Activated CD4-positive, alpha-beta T cell treated with anti-CD3 and anti-CD28 coated beads, Interleukin-2, amount 10 ng/mL, durations not matched to agents 7 days and 5 days (primary cell): ENCODE data around the gene RGS21. TPM values are rescaled to one million over a fixed set of nuclear protein-coding genes. Genes with fewer than 3 reads are reported as not detected.

Experiments used
- CTCF ChIA-PET: fragments of 350-600 bp; sonication (Branson Sonifier 250); formaldehyde crosslinking; loops from one replicate; lab custom pipeline; 2021; ENCODE audit warnings: antibody characterized with exemption; lab: Charles Lee
- POLR2A ChIA-PET: fragments of 350-600 bp; sonication (Branson Sonifier 250); formaldehyde crosslinking; loops from one replicate; lab custom pipeline; 2021; ENCODE audit warnings: antibody characterized with exemption; lab: Charles Lee
- DNase-seq: peaks from one replicate; pipeline ENCODE4 v3.0.0-alpha.2; 2020
- H3K27ac Mint-ChIP-seq: one replicate; pipeline ENCODE4 v1.8.0; 2021; ENCODE audit warnings: mild to moderate bottlenecking, moderate library complexity, mixed read lengths
- H3K27me3 Mint-ChIP-seq: one replicate; pipeline ENCODE4 v1.8.0; 2021; ENCODE audit warnings: mixed read lengths
- H3K36me3 Mint-ChIP-seq: one replicate; pipeline ENCODE4 v1.8.0; 2021; ENCODE audit warnings: low read depth, mixed read lengths
- H3K4me1 Mint-ChIP-seq: one replicate; pipeline ENCODE4 v1.8.0; 2021; ENCODE audit warnings: mixed read lengths
- H3K4me3 Mint-ChIP-seq: one replicate; pipeline ENCODE4 v1.8.0; 2021; ENCODE audit warnings: mild to moderate bottlenecking, moderate library complexity, mixed read lengths
- H3K9me3 Mint-ChIP-seq: one replicate; pipeline ENCODE4 v1.8.0; 2021; ENCODE audit warnings: mixed read lengths
- total RNA-seq, 2 experiments: library from RNA; stranded (reverse); gene quantifications; one replicate each; pipeline ENCODE4 v1.2.3, GENCODE V29; 2021

The RGS21 gene
- total RNA-seq, 2 experiments from 2014 or later: not detected

DNA sequence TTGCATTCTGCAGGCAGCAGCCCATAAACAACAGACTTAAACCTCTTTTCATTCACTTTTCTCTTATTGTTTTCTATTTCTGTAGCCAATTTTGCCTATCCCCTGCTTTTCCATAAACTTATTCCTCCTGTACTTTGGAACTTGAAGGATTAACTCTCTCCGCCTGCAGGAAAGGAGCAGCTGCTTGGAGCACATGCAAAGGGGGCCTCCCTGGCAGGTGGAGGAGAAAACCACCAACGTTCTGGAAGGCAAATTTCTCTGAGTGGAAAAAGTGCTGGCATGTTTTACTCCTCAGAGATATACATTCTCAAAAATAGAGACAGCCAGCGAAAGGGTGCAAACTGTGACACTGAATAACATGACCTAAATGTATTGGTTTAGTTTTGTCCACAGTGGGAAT is 33.6 kb downstream of the RGS21 start:
- POLR2A ChIA-PET: no interaction called here

DNA sequence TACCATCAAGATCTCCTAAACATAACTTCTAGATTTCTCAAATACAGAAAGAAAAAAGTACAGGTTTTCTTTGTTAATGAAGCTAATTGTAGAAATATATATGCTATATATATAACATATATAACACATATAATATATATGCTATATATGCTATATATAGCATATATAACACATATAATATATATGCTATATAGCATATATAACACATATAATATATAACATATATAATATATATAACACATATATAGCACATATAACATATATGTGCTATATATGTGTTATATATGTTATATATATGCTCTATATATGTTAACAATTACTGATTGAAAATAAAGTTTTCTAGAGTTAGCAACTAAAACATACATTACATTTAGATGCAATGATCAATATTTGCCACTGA is 34.8 kb downstream of the RGS21 start:
- H3K9me3 Mint-ChIP-seq: no peaks in the 10 kb centered on the region
- ChIA-PET POLR2A (no interaction called here), CTCF (no interaction called here)
- no peak overlapping the region for H3K27ac Mint-ChIP-seq
- no peak overlapping the region for H3K4me3 Mint-ChIP-seq
- DNase-seq: no peak
- H3K36me3 Mint-ChIP-seq: no peaks in the 10 kb centered on the region
- H3K27me3 Mint-ChIP-seq: no peaks in the 10 kb centered on the region
- no peaks in the 10 kb centered on the region for H3K4me1 Mint-ChIP-seq

More for the DNA sequence above, 33.6 kb downstream of the RGS21 start:
- no peak overlapping the region for H3K4me3 Mint-ChIP-seq
- H3K4me1 Mint-ChIP-seq: no peaks in the 10 kb centered on the region
- no peaks in the 10 kb centered on the region for H3K27me3 Mint-ChIP-seq
- H3K36me3 Mint-ChIP-seq: no peaks in the 10 kb centered on the region
- H3K9me3 Mint-ChIP-seq: no peaks in the 10 kb centered on the region
- no peak overlapping the region for H3K27ac Mint-ChIP-seq
- CTCF ChIA-PET: no interaction called here
- no peak for DNase-seq

DNA sequence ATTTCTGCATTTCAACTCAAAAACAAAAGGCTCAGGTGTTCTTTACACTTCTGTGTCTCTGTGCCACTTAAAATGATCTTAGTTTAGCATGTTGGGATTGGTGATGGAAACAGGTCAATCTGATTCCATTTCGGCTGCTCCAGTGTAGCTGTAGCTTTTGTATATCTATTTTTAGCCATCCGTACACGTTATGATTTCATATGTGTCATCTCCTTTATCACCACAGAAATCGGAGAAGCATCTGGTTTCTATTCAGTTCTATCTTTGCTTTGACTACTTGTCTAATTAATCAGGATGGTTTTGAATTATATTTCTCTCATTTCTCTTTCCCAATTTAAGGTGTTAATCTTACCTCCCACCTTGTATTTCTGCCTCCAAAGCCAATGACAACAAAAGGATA is 41.1 kb downstream of the RGS21 start:
- Mint-ChIP-seq H3K27ac (no peak overlapping the region), H3K27me3 (no peaks in the 10 kb centered on the region), H3K4me1 (no peaks in the 10 kb centered on the region), H3K9me3 (no peaks in the 10 kb centered on the region), H3K4me3 (no peak overlapping the region), H3K36me3 (no peaks in the 10 kb centered on the region)
- ChIA-PET POLR2A (no interaction called here), CTCF (no interaction called here)
- no peak for DNase-seq

DNA sequence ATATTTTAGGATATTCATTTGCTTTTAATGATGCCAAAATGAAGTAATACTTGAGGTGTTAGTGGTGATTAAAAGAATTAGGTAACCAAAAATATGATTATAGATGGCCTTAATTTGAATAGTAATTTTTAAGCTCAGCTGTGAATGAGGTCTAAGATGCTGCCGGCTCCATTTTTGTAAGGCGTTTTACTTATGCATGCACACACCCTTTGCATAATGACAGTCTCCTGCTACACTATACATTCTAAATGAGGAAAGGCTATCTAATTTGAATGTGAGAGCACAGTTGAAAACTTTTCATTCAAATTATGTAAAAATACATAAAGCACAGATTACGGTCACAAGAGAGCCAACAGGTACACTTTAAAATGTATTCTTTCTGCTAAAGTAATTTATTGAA is 41.6 kb downstream of the RGS21 start:
- Mint-ChIP-seq H3K27ac (no peak overlapping the region), H3K9me3 (no peaks in the 10 kb centered on the region), H3K27me3 (no peaks in the 10 kb centered on the region), H3K4me3 (no peak overlapping the region), H3K4me1 (no peaks in the 10 kb centered on the region), H3K36me3 (no peaks in the 10 kb centered on the region)
- DNase-seq: no peak
- ChIA-PET CTCF (no interaction called here), POLR2A (no interaction called here)

DNA sequence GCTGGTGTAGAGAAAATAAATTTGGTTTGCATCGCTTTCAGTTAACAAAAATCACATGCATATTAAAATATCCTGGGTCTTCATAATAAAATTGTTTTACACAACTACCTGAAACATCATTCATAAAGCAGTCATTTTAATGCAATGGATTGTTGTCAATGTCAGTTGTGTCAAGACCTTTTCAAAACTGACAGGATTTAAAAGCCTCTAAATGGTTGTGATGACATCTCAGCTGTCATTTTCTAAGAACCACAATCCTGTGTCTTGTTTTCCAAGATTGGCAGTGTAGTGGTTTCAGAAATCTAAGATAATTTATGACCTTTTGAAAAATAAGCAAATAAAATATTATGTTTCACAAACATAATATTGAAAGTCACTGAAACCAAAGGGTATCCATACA is 42.0 kb downstream of the RGS21 start:
- POLR2A ChIA-PET: no interaction called here
- Mint-ChIP-seq H3K27ac (no peak overlapping the region), H3K9me3 (no peaks in the 10 kb centered on the region)

DNA sequence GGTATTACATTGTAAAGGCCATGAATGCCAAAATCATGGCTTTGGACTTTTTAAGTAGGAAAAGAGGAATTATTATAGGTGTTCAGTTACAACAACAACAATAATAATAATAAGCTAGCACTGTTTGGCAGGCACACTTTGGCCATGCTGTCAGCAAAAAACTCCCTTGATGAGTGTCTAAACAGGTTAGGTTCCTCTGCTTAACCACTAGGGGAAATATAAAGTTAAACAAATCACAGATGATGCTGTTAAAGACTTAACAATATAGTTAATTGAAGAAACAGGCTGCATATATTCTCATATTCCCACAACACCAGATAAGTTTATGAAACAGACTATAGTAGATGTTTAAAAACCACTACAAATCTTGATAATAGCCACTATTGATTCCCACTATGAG is 46.4 kb downstream of the RGS21 start:
- no peak overlapping the region for H3K4me3 Mint-ChIP-seq
- POLR2A ChIA-PET: no interaction called here
- no peaks in the 10 kb centered on the region for H3K4me1 Mint-ChIP-seq
- H3K27ac Mint-ChIP-seq: no peak overlapping the region
- no peaks in the 10 kb centered on the region for H3K9me3 Mint-ChIP-seq
- H3K36me3 Mint-ChIP-seq: no peaks in the 10 kb centered on the region
- DNase-seq: no peak
- CTCF ChIA-PET: no interaction called here
- H3K27me3 Mint-ChIP-seq: no peaks in the 10 kb centered on the region

More for the DNA sequence above, 42.0 kb downstream of the RGS21 start:
- H3K27me3 Mint-ChIP-seq: no peaks in the 10 kb centered on the region
- CTCF ChIA-PET: no interaction called here
- no peak overlapping the region for H3K4me3 Mint-ChIP-seq
- DNase-seq: no peak
- no peaks in the 10 kb centered on the region for H3K4me1 Mint-ChIP-seq
- H3K36me3 Mint-ChIP-seq: no peaks in the 10 kb centered on the region

DNA sequence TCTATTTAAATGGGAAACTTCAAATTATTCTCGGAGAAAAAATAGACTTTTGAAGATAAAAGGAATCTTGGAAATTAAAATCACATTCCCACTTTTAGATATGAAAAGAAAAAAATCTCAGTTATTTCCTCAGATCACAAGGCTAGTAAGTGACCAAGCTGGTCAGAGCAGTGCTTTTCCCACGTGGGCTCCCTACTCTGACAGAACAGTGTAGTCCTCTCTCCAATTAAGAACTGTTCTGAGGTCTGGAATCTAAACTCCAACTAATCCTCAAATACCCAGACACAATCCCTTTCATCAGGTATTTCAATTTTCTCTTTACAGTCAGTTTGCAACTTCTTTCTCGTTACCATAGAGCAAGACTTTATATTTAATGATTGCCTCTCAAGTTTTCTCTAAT is 50.6 kb downstream of the RGS21 start:
- CTCF ChIA-PET: no interaction called here
- no peak overlapping the region for H3K27ac Mint-ChIP-seq
- H3K4me1 Mint-ChIP-seq: no peaks in the 10 kb centered on the region
- no peak overlapping the region for H3K4me3 Mint-ChIP-seq
- no peak for DNase-seq
- POLR2A ChIA-PET: no interaction called here
- no peaks in the 10 kb centered on the region for H3K9me3 Mint-ChIP-seq
- H3K27me3 Mint-ChIP-seq: no peaks in the 10 kb centered on the region
- H3K36me3 Mint-ChIP-seq: no peaks in the 10 kb centered on the region

DNA sequence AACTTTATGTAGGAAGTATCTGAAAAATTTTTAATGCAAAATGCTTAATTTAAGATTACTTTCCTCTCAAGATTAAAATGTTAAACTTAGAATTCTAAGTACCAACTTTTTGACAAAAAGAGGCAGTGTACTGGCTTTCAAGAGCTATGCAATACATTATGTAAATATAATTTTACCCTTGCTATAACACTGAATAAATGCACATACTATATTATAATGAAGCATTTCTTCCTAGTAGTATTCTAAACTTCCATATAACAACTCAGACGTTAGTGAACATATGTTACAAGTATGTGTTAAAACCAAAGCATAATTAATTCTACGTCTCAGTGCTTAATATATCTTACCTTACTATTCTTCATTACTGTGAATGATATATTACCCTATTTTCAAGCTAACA is 58.5 kb downstream of the RGS21 start:
- ChIA-PET POLR2A (no interaction called here), CTCF (no interaction called here)
- no peak overlapping the region for H3K4me3 Mint-ChIP-seq
- H3K27me3 Mint-ChIP-seq: peaks cover 2% of the 10 kb centered on the region
- H3K27ac Mint-ChIP-seq: no peak overlapping the region
- DNase-seq: no peak
- H3K9me3 Mint-ChIP-seq: no peaks in the 10 kb centered on the region
- no peaks in the 10 kb centered on the region for H3K36me3 Mint-ChIP-seq
- no peaks in the 10 kb centered on the region for H3K4me1 Mint-ChIP-seq

DNA sequence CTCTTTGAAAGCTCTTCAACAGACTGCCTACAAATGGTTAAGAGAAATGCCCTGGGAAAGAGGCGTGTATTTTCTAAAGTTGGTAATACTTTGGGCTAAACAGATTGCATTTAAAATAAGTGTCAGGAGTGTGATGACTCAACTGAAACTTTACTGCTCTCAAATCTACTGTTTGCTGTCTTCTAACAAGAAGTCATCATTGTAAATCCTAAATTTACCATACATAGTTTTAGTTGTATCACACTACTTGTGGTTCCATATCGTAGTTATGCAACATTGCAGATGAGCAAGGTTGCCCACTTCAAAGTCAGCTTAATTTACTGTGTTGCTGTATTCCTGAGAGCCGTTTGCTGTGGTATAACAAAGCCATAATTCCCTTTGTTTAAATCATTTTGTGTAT is 59.6 kb downstream of the RGS21 start:
- Mint-ChIP-seq H3K27me3 (peaks cover 2% of the 10 kb centered on the region), H3K9me3 (no peaks in the 10 kb centered on the region), H3K36me3 (no peaks in the 10 kb centered on the region), H3K27ac (no peak overlapping the region), H3K4me3 (no peak overlapping the region), H3K4me1 (no peaks in the 10 kb centered on the region)
- POLR2A ChIA-PET: no interaction called here
- CTCF ChIA-PET: no interaction called here
- no peak for DNase-seq

DNA sequence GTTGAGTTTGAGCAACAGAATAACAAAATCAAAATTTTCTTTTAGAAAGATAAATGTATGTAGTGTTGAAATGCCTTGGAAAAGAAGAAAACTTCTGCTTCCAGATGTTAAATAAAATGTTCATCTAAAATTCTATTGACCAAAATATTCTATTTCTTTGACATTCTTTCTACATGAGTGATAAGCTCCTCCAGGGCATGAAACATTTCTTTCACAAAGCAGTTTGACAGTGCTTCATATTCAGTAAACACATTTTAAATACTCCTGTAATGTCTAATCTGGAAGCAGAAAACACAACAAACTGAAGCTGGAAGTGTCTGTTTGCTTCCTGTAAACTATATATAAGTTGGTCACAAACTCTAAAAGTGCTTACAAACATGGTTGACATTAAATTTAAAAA is 61.5 kb downstream of the RGS21 start:
- ChIA-PET CTCF (no interaction called here), POLR2A (no interaction called here)
- Mint-ChIP-seq H3K27ac (no peak overlapping the region), H3K36me3 (no peaks in the 10 kb centered on the region), H3K4me1 (no peaks in the 10 kb centered on the region), H3K4me3 (no peak overlapping the region), H3K9me3 (no peaks in the 10 kb centered on the region), H3K27me3 (peaks cover 2% of the 10 kb centered on the region)
- no peak for DNase-seq

DNA sequence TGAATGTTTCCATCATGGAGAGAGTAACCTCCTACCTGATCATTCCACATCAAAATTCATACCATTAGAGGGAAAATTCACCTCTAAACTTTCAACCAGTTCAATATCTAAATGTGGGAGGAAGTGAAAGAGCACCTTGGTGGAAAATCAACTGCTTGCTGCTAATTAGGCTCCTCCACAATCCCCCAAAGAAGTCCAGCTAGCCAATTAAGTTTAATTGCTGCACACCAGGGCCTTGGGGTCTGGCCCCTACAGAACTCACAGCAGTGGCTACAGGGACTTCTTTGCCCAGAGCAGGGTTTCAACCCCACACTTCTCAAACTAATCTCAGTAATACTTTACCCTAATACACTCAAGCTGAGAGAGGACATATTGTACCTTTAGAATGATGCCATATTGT is 62.1 kb downstream of the RGS21 start:
- CTCF ChIA-PET: no interaction called here
- POLR2A ChIA-PET: no interaction called here

DNA sequence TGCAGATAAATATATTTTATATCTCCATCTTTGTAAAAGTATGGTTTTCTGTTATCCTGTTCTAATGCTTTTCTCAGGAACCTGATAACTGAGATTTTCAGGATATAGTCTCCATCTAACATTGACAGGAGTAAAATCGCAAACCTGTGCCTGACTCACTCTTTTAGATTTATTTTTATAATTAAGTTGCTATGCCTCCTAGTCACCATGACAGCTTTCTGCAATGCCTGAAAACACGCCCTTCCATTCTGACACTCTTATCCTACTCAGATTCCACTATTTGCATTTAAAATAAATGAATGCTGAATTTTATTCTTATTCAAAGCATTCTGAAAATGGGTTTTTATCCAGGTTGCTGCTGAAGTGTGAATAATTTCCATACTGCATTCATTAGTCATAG is 62.8 kb downstream of the RGS21 start:
- no peaks in the 10 kb centered on the region for H3K36me3 Mint-ChIP-seq
- H3K27ac Mint-ChIP-seq: no peak overlapping the region
- H3K27me3 Mint-ChIP-seq: peaks cover 2% of the 10 kb centered on the region
- DNase-seq: no peak
- no peaks in the 10 kb centered on the region for H3K9me3 Mint-ChIP-seq
- no peaks in the 10 kb centered on the region for H3K4me1 Mint-ChIP-seq
- no peak overlapping the region for H3K4me3 Mint-ChIP-seq
- POLR2A ChIA-PET: no interaction called here
- CTCF ChIA-PET: no interaction called here

More for the DNA sequence above, 62.1 kb downstream of the RGS21 start:
- H3K4me3 Mint-ChIP-seq: no peak overlapping the region
- H3K4me1 Mint-ChIP-seq: no peaks in the 10 kb centered on the region
- DNase-seq: no peak
- H3K27ac Mint-ChIP-seq: no peak overlapping the region
- H3K27me3 Mint-ChIP-seq: peaks cover 2% of the 10 kb centered on the region
- H3K36me3 Mint-ChIP-seq: no peaks in the 10 kb centered on the region
- no peaks in the 10 kb centered on the region for H3K9me3 Mint-ChIP-seq

DNA sequence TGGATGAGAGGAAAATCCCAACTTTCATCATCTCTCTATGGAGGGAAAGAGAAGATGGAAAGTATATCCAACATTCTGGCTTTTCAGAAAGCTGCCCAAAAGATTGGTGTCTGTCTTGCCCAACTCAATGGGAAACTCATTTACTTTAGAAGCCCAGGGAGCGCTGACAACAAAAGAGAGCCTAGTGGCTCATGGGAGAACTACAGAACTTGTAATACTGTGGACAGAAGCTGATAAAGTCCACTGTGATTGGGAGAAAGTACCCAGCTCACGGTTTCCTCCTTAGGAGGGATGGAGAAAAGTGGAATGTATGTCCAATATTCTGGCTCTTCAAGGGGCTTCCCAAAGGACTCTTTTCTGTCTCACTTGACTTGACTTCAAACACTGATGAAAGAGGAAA is 66.0 kb downstream of the RGS21 start:
- POLR2A ChIA-PET: no interaction called here
- H3K36me3 Mint-ChIP-seq: no peaks in the 10 kb centered on the region
- H3K9me3 Mint-ChIP-seq: no peaks in the 10 kb centered on the region
- no peak overlapping the region for H3K4me3 Mint-ChIP-seq
- peaks cover 2% of the 10 kb centered on the region for H3K27me3 Mint-ChIP-seq
- DNase-seq: no peak
- CTCF ChIA-PET: no interaction called here
- H3K27ac Mint-ChIP-seq: no peak overlapping the region
- no peaks in the 10 kb centered on the region for H3K4me1 Mint-ChIP-seq

DNA sequence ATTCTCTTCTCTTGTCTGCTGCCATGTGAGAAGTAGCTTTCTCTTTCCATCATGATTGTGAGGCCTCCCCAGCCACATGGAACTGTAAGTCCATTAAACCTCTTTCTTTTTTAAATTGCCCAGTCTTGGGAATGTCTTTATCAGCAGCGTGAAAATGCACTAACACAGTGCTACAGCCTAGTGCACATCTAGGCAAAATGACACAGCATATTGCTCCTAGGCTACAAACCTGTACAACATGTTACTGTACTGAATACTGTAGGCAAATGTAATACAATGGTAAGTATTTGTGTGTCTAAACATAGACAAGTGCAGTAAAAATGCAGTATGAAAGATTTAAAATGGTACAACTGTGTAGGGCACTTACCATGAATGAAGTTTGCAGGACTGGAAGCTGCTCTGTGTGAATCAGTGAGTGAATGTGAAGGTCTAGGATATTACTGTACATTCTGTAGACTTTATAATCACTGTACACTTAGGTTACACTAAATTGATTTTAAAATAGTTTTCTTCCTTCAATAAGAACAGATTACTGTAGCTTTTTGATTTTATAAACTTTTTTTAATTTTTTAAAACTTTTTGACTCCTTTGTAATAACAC is 69.4 kb downstream of the RGS21 start:
- ChIA-PET POLR2A (no interaction called here), CTCF (no interaction called here)
- no peak for DNase-seq
- Mint-ChIP-seq H3K27me3 (no peaks in the 10 kb centered on the region), H3K36me3 (no peaks in the 10 kb centered on the region), H3K9me3 (no peaks in the 10 kb centered on the region), H3K27ac (no peak overlapping the region), H3K4me3 (no peak overlapping the region), H3K4me1 (no peaks in the 10 kb centered on the region)
